Activated CD4-positive, alpha-beta T cell treated with anti-CD3 and anti-CD28 coated beads for 36 hours (primary cell): ENCODE measurements around the gene HSF4. TPM values are rescaled to one million over a fixed set of nuclear protein-coding genes. Genes with fewer than 3 reads are reported as not detected.

ENCODE experiments used
- ATAC-seq: fragments of 200-7000 bp; cut with Tn5 transposase; one replicate; pipeline ENCODE4 v1.10.0; 2021; ENCODE audit warnings: mild to moderate bottlenecking, moderate library complexity
- CTCF ChIA-PET: fragments of 350-600 bp; sonication (Branson Sonifier 250); formaldehyde crosslinking; loops from one replicate; lab custom pipeline; 2021; ENCODE audit warnings: antibody characterized with exemption; lab: Charles Lee
- POLR2A ChIA-PET: fragments of 350-600 bp; sonication (Branson Sonifier 250); formaldehyde crosslinking; loops from one replicate; lab custom pipeline; 2021; ENCODE audit warnings: antibody characterized with exemption, inconsistent platforms; lab: Charles Lee
- DNase-seq: peaks from one replicate; pipeline ENCODE4 v3.0.0-alpha.2; 2020
- H3K27ac Mint-ChIP-seq: one replicate; pipeline ENCODE4 v1.8.0; 2021; ENCODE audit warnings: mixed read lengths
- H3K27me3 Mint-ChIP-seq: one replicate; pipeline ENCODE4 v1.8.0; 2021; ENCODE audit warnings: mixed read lengths
- H3K36me3 Mint-ChIP-seq: one replicate; pipeline ENCODE4 v1.8.0; 2021; ENCODE audit warnings: low read depth, mixed read lengths
- H3K4me1 Mint-ChIP-seq: one replicate; pipeline ENCODE4 v1.8.0; 2021; ENCODE audit warnings: mixed read lengths
- H3K4me3 Mint-ChIP-seq: one replicate; pipeline ENCODE4 v1.8.0; 2021; ENCODE audit warnings: mild to moderate bottlenecking, moderate library complexity, mixed read lengths
- H3K9me3 Mint-ChIP-seq: one replicate; pipeline ENCODE4 v1.8.0; 2021; ENCODE audit warnings: low read depth, mixed read lengths
- intact Hi-C, 2 experiments: fragments of 100-400 bp; cut with DNase I in 1 of 2; cut with micrococcal nuclease in 1 of 2; formaldehyde crosslinking; loops; one replicate each; pipeline versions ENCODE4 v1.14.2 to v1.15.1; 2022 to 2024; cut with DNase I, micrococcal nuclease
- total RNA-seq, 2 experiments: library from RNA; stranded (reverse); gene quantifications; one replicate each; pipeline ENCODE4 v1.2.3, GENCODE V29; 2021

Gene HSF4
- total RNA-seq, 2 experiments from 2014 or later, result 15.7 to 20.7 TPM

- Mint-ChIP-seq H3K27me3 (no peaks in the 10 kb centered on the region), H3K4me3 (no peak overlapping the region), H3K9me3 (no peaks in the 10 kb centered on the region), H3K4me1 (no peaks in the 10 kb centered on the region), H3K27ac (no peak overlapping the region), H3K36me3 (peaks cover 56% of the 10 kb centered on the region)
- DNase-seq (no peak), ATAC-seq (no peak)
- POLR2A ChIA-PET, result interaction anchor here (0.8 kb wide), 1 partner anchor 9 kb away, joined by 3 read pairs; the partner anchor contains the start of gene B3GNT9
- intact Hi-C loops, result no loop called here
- CTCF ChIA-PET, result interaction anchor here (0.6 to 2.5 kb wide), 6 partner anchors 14 to 183 kb away, joined by 3 to 7 read pairs (median 5); partner anchors contain the start of gene TRADD
Measured at GRCh38 chr16:67141391-67141790, 23.2 kb upstream of the HSF4 start.

- H3K36me3 Mint-ChIP-seq, result peaks cover 52% of the 10 kb centered on the region
- no peaks in the 10 kb centered on the region for H3K4me1 Mint-ChIP-seq
- no peak overlapping the region for H3K4me3 Mint-ChIP-seq
- no peak for DNase-seq
- intact Hi-C loops, result no loop called here
- H3K9me3 Mint-ChIP-seq, result no peaks in the 10 kb centered on the region
- CTCF ChIA-PET, result interaction anchor here (1.1 to 2.5 kb wide), 2 partner anchors 27 to 124 kb away, joined by 3 to 5 read pairs; no protein-coding TSS in a partner anchor
- no peaks in the 10 kb centered on the region for H3K27me3 Mint-ChIP-seq
- no peak overlapping the region for H3K27ac Mint-ChIP-seq
- ATAC-seq, result no peak
- POLR2A ChIA-PET, result interaction anchor here (0.8 kb wide), 1 partner anchor 9 kb away, joined by 3 read pairs; the partner anchor contains the start of gene B3GNT9
Measured at GRCh38 chr16:67142342-67142741, 22.2 kb upstream of the HSF4 start.

- ChIA-PET POLR2A (no interaction called here), CTCF (interaction anchor here (1.5 to 1.9 kb wide), 2 partner anchors 10 to 127 kb away, joined by 4 to 7 read pairs; no protein-coding TSS in a partner anchor)
- no peak for DNase-seq
- no peaks in the 10 kb centered on the region for H3K9me3 Mint-ChIP-seq
- H3K27me3 Mint-ChIP-seq, result peaks cover 3% of the 10 kb centered on the region
- H3K4me3 Mint-ChIP-seq, result no peak overlapping the region
- no peak overlapping the region for H3K27ac Mint-ChIP-seq
- H3K36me3 Mint-ChIP-seq, result peaks cover 55% of the 10 kb centered on the region
- no peak for ATAC-seq
- intact Hi-C loops, result no loop called here
- H3K4me1 Mint-ChIP-seq, result no peaks in the 10 kb centered on the region
Measured at GRCh38 chr16:67144943-67145342, 19.6 kb upstream of the HSF4 start.

GRCh38 chr16:67145746-67146145, 18.8 kb upstream of the HSF4 start:
- ChIA-PET CTCF (interaction anchor here (0.5 to 1.5 kb wide), 4 partner anchors 11 to 128 kb away, joined by 3 to 4 read pairs (median 4); no protein-coding TSS in a partner anchor), POLR2A (no interaction called here)
- H3K27ac Mint-ChIP-seq, result no peak overlapping the region
- no peak for DNase-seq
- no peak for ATAC-seq
- H3K27me3 Mint-ChIP-seq, result peaks cover 3% of the 10 kb centered on the region
- no peaks in the 10 kb centered on the region for H3K9me3 Mint-ChIP-seq
- H3K4me1 Mint-ChIP-seq, result no peaks in the 10 kb centered on the region
- peaks cover 48% of the 10 kb centered on the region for H3K36me3 Mint-ChIP-seq
- intact Hi-C loops, result no loop called here
- no peak overlapping the region for H3K4me3 Mint-ChIP-seq

GRCh38 chr16:67146523-67147357, 17.8 kb upstream of the HSF4 start:
- Mint-ChIP-seq H3K36me3 (peaks cover 43% of the 10 kb centered on the region), H3K4me1 (peaks cover 5% of the 10 kb centered on the region), H3K9me3 (no peaks in the 10 kb centered on the region), H3K27me3 (peaks cover 9% of the 10 kb centered on the region), H3K27ac (no peak overlapping the region), H3K4me3 (no peak overlapping the region)
- DNase-seq (no peak), ATAC-seq (no peak)
- POLR2A ChIA-PET, result no interaction called here
- CTCF ChIA-PET, result interaction anchor here (0.6 to 1.5 kb wide), 3 partner anchors 9 to 290 kb away, joined by 3 to 4 read pairs (median 4); no protein-coding TSS in a partner anchor
- intact Hi-C loops, result no loop called here

DNA sequence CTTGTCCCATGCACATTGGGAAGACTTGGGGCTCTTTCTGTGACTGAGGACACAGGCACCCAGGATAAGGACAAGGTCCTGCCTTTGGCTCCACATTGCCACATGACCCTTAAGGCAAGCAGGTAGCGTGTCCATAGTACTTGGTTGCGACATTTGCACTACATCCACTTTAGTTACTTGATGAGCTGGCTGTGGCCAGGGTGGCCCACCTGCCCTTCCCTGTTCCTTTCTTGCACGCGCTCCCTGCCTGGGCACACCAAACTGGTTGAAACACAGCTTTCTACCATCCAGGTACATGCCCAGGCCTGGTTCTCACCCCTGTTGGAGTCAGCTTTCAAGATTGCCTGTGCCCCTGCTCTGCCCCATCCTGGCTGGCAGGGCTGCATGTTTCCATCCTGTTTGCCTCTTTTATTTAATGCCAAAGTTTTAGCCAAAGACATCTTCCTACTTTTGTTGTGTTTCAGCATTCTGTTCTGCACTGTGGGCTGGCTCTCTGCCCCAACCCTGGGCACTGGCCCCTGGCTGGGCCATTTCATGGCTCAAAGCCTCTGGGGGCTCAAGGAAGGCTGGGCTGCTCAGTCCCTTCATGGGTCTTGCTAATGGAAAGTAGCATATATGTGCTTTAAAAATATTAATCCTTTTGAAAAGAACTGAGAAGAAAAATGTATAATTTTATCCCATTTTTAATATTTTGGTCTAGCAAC, 17.0 kb upstream of the HSF4 start:
- ATAC-seq (no peak), DNase-seq (no peak)
- peaks cover 36% of the 10 kb centered on the region for H3K36me3 Mint-ChIP-seq
- intact Hi-C loops, result no loop called here
- no peak overlapping the region for H3K4me3 Mint-ChIP-seq
- ChIA-PET CTCF (interaction anchor here (1.0 kb wide), 1 partner anchor 10 kb away, joined by 3 read pairs; no protein-coding TSS in a partner anchor), POLR2A (no interaction called here)
- H3K9me3 Mint-ChIP-seq, result no peaks in the 10 kb centered on the region
- H3K4me1 Mint-ChIP-seq, result peaks cover 5% of the 10 kb centered on the region
- H3K27me3 Mint-ChIP-seq, result peaks cover 9% of the 10 kb centered on the region
- no peak overlapping the region for H3K27ac Mint-ChIP-seq

DNA sequence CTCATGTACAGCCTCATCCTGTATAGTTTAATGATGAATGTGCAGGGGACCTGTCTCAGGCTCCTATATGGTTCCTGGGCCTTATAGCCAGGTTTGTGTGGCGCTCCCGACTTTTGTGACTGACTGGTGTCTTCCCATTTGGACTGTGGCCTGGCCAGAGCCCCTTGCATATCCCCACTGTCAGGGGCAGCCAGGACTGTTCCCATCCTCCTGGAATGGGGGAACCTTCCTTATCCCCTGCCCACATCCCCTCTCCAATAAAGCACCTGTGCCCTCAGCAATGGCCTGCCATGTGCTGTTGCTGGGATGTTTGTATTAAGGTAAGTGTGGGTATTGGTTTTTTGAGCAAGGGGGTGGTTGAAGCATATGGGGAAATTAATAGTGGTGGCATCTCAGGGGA, 16.3 kb upstream of the HSF4 start:
- Mint-ChIP-seq H3K27me3 (peaks cover 14% of the 10 kb centered on the region), H3K36me3 (peaks cover 32% of the 10 kb centered on the region), H3K4me3 (no peak overlapping the region), H3K27ac (no peak overlapping the region), H3K4me1 (peaks cover 9% of the 10 kb centered on the region), H3K9me3 (no peaks in the 10 kb centered on the region)
- CTCF ChIA-PET, result no interaction called here
- DNase-seq (no peak), ATAC-seq (no peak)
- POLR2A ChIA-PET, result no interaction called here
- intact Hi-C loops, result no loop called here

DNA sequence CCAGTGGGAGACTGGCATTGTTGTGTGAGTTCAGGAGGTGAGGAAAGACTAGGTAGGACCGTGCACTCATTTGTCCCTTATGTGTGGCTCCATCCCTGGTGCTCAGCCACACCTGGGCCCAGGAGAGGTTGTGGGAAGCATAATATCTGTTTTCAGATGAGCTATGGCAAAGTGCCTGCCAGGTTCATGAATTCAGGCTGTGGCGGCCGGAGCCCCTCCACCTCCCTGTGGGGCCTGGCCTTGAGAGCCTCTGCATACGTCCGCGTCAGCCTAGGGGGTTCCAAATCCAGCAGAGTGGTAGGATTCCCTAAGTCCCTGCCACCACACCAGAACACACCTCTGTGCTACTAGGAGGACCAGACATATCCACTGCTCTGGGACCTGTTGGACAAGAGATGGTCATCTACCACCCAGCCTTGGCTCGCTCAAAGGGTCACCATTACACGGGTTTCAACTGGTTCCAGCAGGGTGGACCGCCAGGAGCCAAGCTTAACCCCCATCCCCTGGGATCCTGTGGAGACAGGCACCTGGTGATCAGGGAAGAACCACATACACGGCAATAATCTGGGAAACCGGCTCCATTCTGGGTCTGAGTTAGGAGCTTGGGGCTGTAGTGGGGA, 15.8 kb upstream of the HSF4 start:
- Mint-ChIP-seq H3K9me3 (no peaks in the 10 kb centered on the region), H3K27ac (no peak overlapping the region), H3K36me3 (peaks cover 28% of the 10 kb centered on the region), H3K4me3 (peak overlapping the region; percentile 10), H3K27me3 (peaks cover 14% of the 10 kb centered on the region), H3K4me1 (peaks cover 10% of the 10 kb centered on the region)
- CTCF ChIA-PET, result interaction anchor here (0.7 kb wide), 1 partner anchor 37 kb away, joined by 3 read pairs; no protein-coding TSS in a partner anchor
- POLR2A ChIA-PET, result no interaction called here
- ATAC-seq, result no peak
- intact Hi-C loops, result no loop called here
- no peak for DNase-seq

GRCh38 chr16:67149276-67150046, 15.1 kb upstream of the HSF4 start:
- ATAC-seq, result peak; percentile 17
- H3K4me1 Mint-ChIP-seq, result peaks cover 10% of the 10 kb centered on the region
- no peaks in the 10 kb centered on the region for H3K9me3 Mint-ChIP-seq
- ChIA-PET POLR2A (no interaction called here), CTCF (interaction anchor here (0.7 to 1.8 kb wide), 2 partner anchors 9 to 38 kb away, joined by 3 to 7 read pairs; no protein-coding TSS in a partner anchor)
- H3K36me3 Mint-ChIP-seq, result peaks cover 31% of the 10 kb centered on the region
- peaks cover 14% of the 10 kb centered on the region for H3K27me3 Mint-ChIP-seq
- H3K27ac Mint-ChIP-seq, result no peak overlapping the region
- peak overlapping the region; percentile 10 for H3K4me3 Mint-ChIP-seq
- intact Hi-C loops, result no loop called here
- DNase-seq, result no peak

GRCh38 chr16:67150047-67150832, 14.3 kb upstream of the HSF4 start:
- H3K9me3 Mint-ChIP-seq, result no peaks in the 10 kb centered on the region
- peak; percentile 77 for ATAC-seq
- ChIA-PET POLR2A (interaction anchor here (1.1 kb wide), 1 partner anchor 8 kb away, joined by 3 read pairs; no protein-coding TSS in a partner anchor), CTCF (interaction anchor here (0.6 to 1.9 kb wide), 9 partner anchors 10 to 320 kb away, joined by 3 to 8 read pairs (median 5); no protein-coding TSS in a partner anchor)
- DNase-seq, result peak; percentile 76
- H3K36me3 Mint-ChIP-seq, result peaks cover 29% of the 10 kb centered on the region
- peak overlapping the region; percentile 63 for H3K4me3 Mint-ChIP-seq
- H3K27ac Mint-ChIP-seq, result no peak overlapping the region
- H3K4me1 Mint-ChIP-seq, result peaks cover 11% of the 10 kb centered on the region
- intact Hi-C loops, result no loop called here
- H3K27me3 Mint-ChIP-seq, result peaks cover 14% of the 10 kb centered on the region
